ENCODE data around the gene SGIP1.

Gene SGIP1

GRCh38 chr1:66671455-66671854 lies 137.5 kb downstream of the SGIP1 start:
- TF ChIP-seq CTCF (IDR thresholded peaks at IDR 0.05; ENCODE audit: extremely low read depth, missing control alignments), result no peak
- no peak for DNase-seq (ENCODE audit: low spot score)

GRCh38 chr1:66676613-66677298 lies 142.8 kb downstream of the SGIP1 start:
- DNase-seq (ENCODE audit: low spot score), result no peak
- TF ChIP-seq CTCF (IDR thresholded peaks at IDR 0.05; ENCODE audit: extremely low read depth, missing control alignments), result no peak

GRCh38 chr1:66678146-66678545 lies 144.2 kb downstream of the SGIP1 start:
- no peak for DNase-seq (ENCODE audit: low spot score)
- TF ChIP-seq CTCF (IDR thresholded peaks at IDR 0.05; ENCODE audit: extremely low read depth, missing control alignments), result no peak

GRCh38 chr1:66679140-66679539 lies 145.2 kb downstream of the SGIP1 start:
- TF ChIP-seq CTCF (IDR thresholded peaks at IDR 0.05; ENCODE audit: extremely low read depth, missing control alignments), result no peak

GRCh38 chr1:66681686-66682085 lies 147.7 kb downstream of the SGIP1 start:
- TF ChIP-seq CTCF (IDR thresholded peaks at IDR 0.05; ENCODE audit: extremely low read depth, missing control alignments), result no peak
- no peak for DNase-seq (ENCODE audit: low spot score)

More at GRCh38 chr1:66679140-66679539, 145.2 kb downstream of the SGIP1 start:
- no peak for DNase-seq (ENCODE audit: low spot score)

GRCh38 chr1:66682106-66682505 lies 148.2 kb downstream of the SGIP1 start:
- TF ChIP-seq CTCF (IDR thresholded peaks at IDR 0.05; ENCODE audit: extremely low read depth, missing control alignments), result no peak

GRCh38 chr1:66684353-66684752 lies 150.4 kb downstream of the SGIP1 start:
- no peak for TF ChIP-seq CTCF (IDR thresholded peaks at IDR 0.05; ENCODE audit: extremely low read depth, missing control alignments)
- no peak for DNase-seq (ENCODE audit: low spot score)

More at GRCh38 chr1:66682106-66682505, 148.2 kb downstream of the SGIP1 start:
- no peak for DNase-seq (ENCODE audit: low spot score)

Data from GM20000 (cell line).